Activated CD4-positive, alpha-beta memory T cell treated with anti-CD3 and anti-CD28 coated beads for 36 hours (primary cell): ENCODE data around the gene ABI3. TPM values are rescaled to one million over a fixed set of nuclear protein-coding genes. Genes with fewer than 3 reads are reported as not detected.

Source experiments
- CTCF ChIA-PET: fragments of 350-600 bp; sonication (Branson Sonifier 250); formaldehyde crosslinking; loops from one replicate; lab custom pipeline; 2021; ENCODE audit warnings: antibody characterized with exemption, inconsistent platforms; lab: Charles Lee
- POLR2A ChIA-PET: fragments of 350-600 bp; sonication (Branson Sonifier 250); formaldehyde crosslinking; loops from one replicate; lab custom pipeline; 2021; ENCODE audit warnings: antibody characterized with exemption; lab: Charles Lee
- DNase-seq: peaks from one replicate; pipeline ENCODE4 v3.0.0-alpha.2; 2020
- H3K27ac Mint-ChIP-seq: one replicate; pipeline ENCODE4 v1.8.0; 2021; ENCODE audit warnings: mixed read lengths
- H3K27me3 Mint-ChIP-seq: one replicate; pipeline ENCODE4 v1.8.0; 2021; ENCODE audit warnings: mixed read lengths
- H3K36me3 Mint-ChIP-seq: one replicate; pipeline ENCODE4 v1.8.0; 2021; ENCODE audit warnings: mixed read lengths
- H3K4me1 Mint-ChIP-seq: one replicate; pipeline ENCODE4 v1.8.0; 2021; ENCODE audit warnings: low read depth, mixed read lengths
- H3K4me3 Mint-ChIP-seq: one replicate; pipeline ENCODE4 v1.8.0; 2021; ENCODE audit warnings: mild to moderate bottlenecking, mixed read lengths
- H3K9me3 Mint-ChIP-seq: one replicate; pipeline ENCODE4 v1.8.0; 2021; ENCODE audit warnings: mixed read lengths
- intact Hi-C: fragments of 100-400 bp; cut with micrococcal nuclease; formaldehyde crosslinking; loops from one replicate; pipeline ENCODE4 v1.15.1; 2023
- total RNA-seq, 2 experiments: library from RNA; stranded (reverse); gene quantifications; one replicate each; pipeline ENCODE4 v1.2.3, GENCODE V29; 2021

ABI3 gene
- total RNA-seq, 2 experiments from 2014 or later = 19.7 to 19.8 TPM

GRCh38 chr17:49240619-49241018, 30.1 kb downstream of the ABI3 start:
- no peak for DNase-seq
- Mint-ChIP-seq H3K27me3 (no peaks in the 10 kb centered on the region), H3K36me3 (no peaks in the 10 kb centered on the region), H3K4me3 (no peak overlapping the region), H3K27ac (no peak overlapping the region), H3K4me1 (no peaks in the 10 kb centered on the region), H3K9me3 (no peaks in the 10 kb centered on the region)
- ChIA-PET CTCF (interaction anchor here (1.5 to 2.6 kb wide), 2 partner anchors 13 to 16 kb away, joined by 3 to 22 read pairs; no protein-coding TSS in a partner anchor), POLR2A (no interaction called here)
- intact Hi-C loops = no loop called here

GRCh38 chr17:49241040-49241439, 30.5 kb downstream of the ABI3 start:
- POLR2A ChIA-PET = no interaction called here
- H3K27me3 Mint-ChIP-seq = no peaks in the 10 kb centered on the region
- intact Hi-C loops = no loop called here
- no peaks in the 10 kb centered on the region for H3K9me3 Mint-ChIP-seq
- H3K4me1 Mint-ChIP-seq = no peaks in the 10 kb centered on the region
- no peak overlapping the region for H3K27ac Mint-ChIP-seq
- no peaks in the 10 kb centered on the region for H3K36me3 Mint-ChIP-seq
- CTCF ChIA-PET = interaction anchor here (1.8 to 2.6 kb wide), 2 partner anchors 14 to 61 kb away, joined by 7 to 22 read pairs; no protein-coding TSS in a partner anchor
- DNase-seq = no peak
- H3K4me3 Mint-ChIP-seq = no peak overlapping the region

GRCh38 chr17:49241692-49242397, 31.3 kb downstream of the ABI3 start:
- no peaks in the 10 kb centered on the region for H3K27me3 Mint-ChIP-seq
- no peaks in the 10 kb centered on the region for H3K4me1 Mint-ChIP-seq
- intact Hi-C loops = no loop called here
- CTCF ChIA-PET = interaction anchor here (1.8 kb wide), 1 partner anchor 62 kb away, joined by 7 read pairs; no protein-coding TSS in a partner anchor
- H3K9me3 Mint-ChIP-seq = no peaks in the 10 kb centered on the region
- DNase-seq = no peak
- POLR2A ChIA-PET = no interaction called here
- H3K27ac Mint-ChIP-seq = no peak overlapping the region
- H3K36me3 Mint-ChIP-seq = no peaks in the 10 kb centered on the region
- no peak overlapping the region for H3K4me3 Mint-ChIP-seq

GRCh38 chr17:49242813-49243212, 32.3 kb downstream of the ABI3 start:
- Mint-ChIP-seq H3K9me3 (no peaks in the 10 kb centered on the region), H3K4me1 (no peaks in the 10 kb centered on the region), H3K27ac (no peak overlapping the region), H3K4me3 (no peak overlapping the region), H3K36me3 (no peaks in the 10 kb centered on the region), H3K27me3 (no peaks in the 10 kb centered on the region)
- no peak for DNase-seq
- intact Hi-C loops = no loop called here
- POLR2A ChIA-PET = no interaction called here
- CTCF ChIA-PET = interaction anchor here (1.8 kb wide), 1 partner anchor 63 kb away, joined by 7 read pairs; no protein-coding TSS in a partner anchor

GRCh38 chr17:49244839-49245238, 34.3 kb downstream of the ABI3 start:
- no peak for DNase-seq
- no peaks in the 10 kb centered on the region for H3K9me3 Mint-ChIP-seq
- H3K27ac Mint-ChIP-seq = no peak overlapping the region
- intact Hi-C loops = no loop called here
- H3K4me3 Mint-ChIP-seq = no peak overlapping the region
- POLR2A ChIA-PET = no interaction called here
- CTCF ChIA-PET = no interaction called here
- no peaks in the 10 kb centered on the region for H3K27me3 Mint-ChIP-seq
- no peaks in the 10 kb centered on the region for H3K4me1 Mint-ChIP-seq
- H3K36me3 Mint-ChIP-seq = no peaks in the 10 kb centered on the region

GRCh38 chr17:49247944-49248343, 37.4 kb downstream of the ABI3 start:
- CTCF ChIA-PET = no interaction called here
- no peak overlapping the region for H3K4me3 Mint-ChIP-seq

GRCh38 chr17:49249292-49249794, 38.8 kb downstream of the ABI3 start:
- Mint-ChIP-seq H3K4me3 (no peak overlapping the region), H3K27ac (no peak overlapping the region), H3K9me3 (no peaks in the 10 kb centered on the region), H3K27me3 (no peaks in the 10 kb centered on the region), H3K36me3 (no peaks in the 10 kb centered on the region), H3K4me1 (no peaks in the 10 kb centered on the region)
- ChIA-PET POLR2A (no interaction called here), CTCF (interaction anchor here (0.6 kb wide), 1 partner anchor 306 kb away, joined by 3 read pairs; no protein-coding TSS in a partner anchor)
- DNase-seq = no peak
- intact Hi-C loops = no loop called here

More at GRCh38 chr17:49247944-49248343, 37.4 kb downstream of the ABI3 start:
- no peak for DNase-seq
- POLR2A ChIA-PET = no interaction called here
- Mint-ChIP-seq H3K4me1 (no peaks in the 10 kb centered on the region), H3K27ac (no peak overlapping the region), H3K27me3 (no peaks in the 10 kb centered on the region), H3K9me3 (no peaks in the 10 kb centered on the region), H3K36me3 (no peaks in the 10 kb centered on the region)
- intact Hi-C loops = no loop called here

- intact Hi-C loops = no loop called here
- DNase-seq = no peak
- Mint-ChIP-seq H3K4me3 (no peak overlapping the region), H3K9me3 (no peaks in the 10 kb centered on the region), H3K27me3 (no peaks in the 10 kb centered on the region), H3K27ac (no peak overlapping the region), H3K4me1 (no peaks in the 10 kb centered on the region), H3K36me3 (no peaks in the 10 kb centered on the region)
- ChIA-PET POLR2A (no interaction called here), CTCF (no interaction called here)
Observed at GRCh38 chr17:49249890-49250522, 39.5 kb downstream of the ABI3 start.

- POLR2A ChIA-PET = no interaction called here
- intact Hi-C loops = no loop called here
- no peaks in the 10 kb centered on the region for H3K36me3 Mint-ChIP-seq
- no peaks in the 10 kb centered on the region for H3K27me3 Mint-ChIP-seq
- no peak overlapping the region for H3K4me3 Mint-ChIP-seq
- CTCF ChIA-PET = no interaction called here
- no peak overlapping the region for H3K27ac Mint-ChIP-seq
- no peak for DNase-seq
- no peaks in the 10 kb centered on the region for H3K4me1 Mint-ChIP-seq
- no peaks in the 10 kb centered on the region for H3K9me3 Mint-ChIP-seq
Observed at GRCh38 chr17:49252148-49252695, 41.7 kb downstream of the ABI3 start.

- ChIA-PET CTCF (no interaction called here), POLR2A (interaction anchor here (0.6 to 0.8 kb wide), 2 partner anchors 28 to 222 kb away, joined by 3 read pairs; no protein-coding TSS in a partner anchor)
- Mint-ChIP-seq H3K4me1 (no peaks in the 10 kb centered on the region), H3K27me3 (no peaks in the 10 kb centered on the region), H3K9me3 (no peaks in the 10 kb centered on the region), H3K27ac (no peak overlapping the region), H3K4me3 (no peak overlapping the region), H3K36me3 (no peaks in the 10 kb centered on the region)
- intact Hi-C loops = no loop called here
- no peak for DNase-seq
Observed at GRCh38 chr17:49254066-49254465, 43.6 kb downstream of the ABI3 start.

- intact Hi-C loops = no loop called here
- POLR2A ChIA-PET = no interaction called here
- CTCF ChIA-PET = no interaction called here
- Mint-ChIP-seq H3K27ac (no peak overlapping the region), H3K4me3 (no peak overlapping the region), H3K9me3 (no peaks in the 10 kb centered on the region), H3K4me1 (no peaks in the 10 kb centered on the region), H3K27me3 (no peaks in the 10 kb centered on the region), H3K36me3 (no peaks in the 10 kb centered on the region)
- DNase-seq = no peak
Observed at GRCh38 chr17:49255125-49255524, 44.6 kb downstream of the ABI3 start.

- peaks cover 9% of the 10 kb centered on the region for H3K4me1 Mint-ChIP-seq
- ChIA-PET CTCF (interaction anchor here (1.1 kb wide), 1 partner anchor 30 kb away, joined by 4 read pairs; no protein-coding TSS in a partner anchor), POLR2A (no interaction called here)
- DNase-seq = no peak
- no peak overlapping the region for H3K27ac Mint-ChIP-seq
- no peaks in the 10 kb centered on the region for H3K9me3 Mint-ChIP-seq
- H3K4me3 Mint-ChIP-seq = no peak overlapping the region
- no peaks in the 10 kb centered on the region for H3K36me3 Mint-ChIP-seq
- intact Hi-C loops = no loop called here
- H3K27me3 Mint-ChIP-seq = no peaks in the 10 kb centered on the region
Observed at GRCh38 chr17:49258394-49258793, 47.9 kb downstream of the ABI3 start.
